ENCODE results near the gene SLX1A. TPM values are rescaled to one million over a fixed set of nuclear protein-coding genes. Genes with fewer than 3 reads are reported as not detected.

SLX1A gene
- total and polyA plus RNA-seq, 9 of the 15 experiments (the other 6 are each of a cell fraction or from before 2014, with no cell fraction given): 2.3 to 86.5 (median 11.6) TPM

GRCh38 chr16:30157214-30157613, 36.5 kb upstream of the SLX1A start:
- H3K9me3 ChIP-seq (replicated peaks; ENCODE audit: control insufficient read depth, insufficient read depth, low read depth, low read length): no peaks in the 10 kb centered on the region
- H3K27ac ChIP-seq (ENCODE audit: extremely low read depth, low read depth, low read length): no peak overlapping the region
- no peak for FAIRE-seq
- H3K4me1 ChIP-seq (replicated peaks in 1 of 2; ENCODE audit: control insufficient read depth in 2 of 2, insufficient read depth in 2 of 2, low read length in 2 of 2): peaks cover 0 to 6% of the 10 kb centered on the region in 2 experiments; a peak in 2 of 5 replicates
- H3K9me1 ChIP-seq (ENCODE audit: control insufficient read depth, insufficient read depth, low read length): no peaks in the 10 kb centered on the region
- ATAC-seq: no peak
- no peak overlapping the region for H3K4me3 ChIP-seq
- no peaks in the 10 kb centered on the region for H3K79me2 ChIP-seq (ENCODE audit: control insufficient read depth, insufficient read depth, low read length)
- DNase-seq (ENCODE audit: extremely low read depth in 1 of 4, low spot score in 3 of 4): no peak
- intact Hi-C loops (cut with micrococcal nuclease) (no loop called here), in situ Hi-C loops (cut with MboI) (no loop called here)
- 0% methylated on average over 1 of the region's 1 CpG for WGBS (ENCODE audit: insufficient coverage, low coverage, missing lambda C conversion rate)
- BruUV-seq (replicated peaks): no TSS peak
- POLR2A ChIA-PET: interaction anchor here (0.6 kb wide), 2 partner anchors 15 to 1337 kb away, joined by 3 read pairs; no protein-coding TSS in a partner anchor
- no peaks in the 10 kb centered on the region for H3K36me3 ChIP-seq (ENCODE audit: control insufficient read depth, insufficient read depth, low read length)
- no peaks in the 10 kb centered on the region for H3K27me3 ChIP-seq (ENCODE audit: control insufficient read depth in 2 of 2, insufficient read depth in 2 of 2, low read length in 2 of 2)
- H4K20me1 ChIP-seq (replicated peaks; ENCODE audit: control insufficient read depth, insufficient read depth, low read length): no peaks in the 10 kb centered on the region
- no peak overlapping the region for H3K4me2 ChIP-seq (ENCODE audit: insufficient read depth, low read length)
- CTCF ChIA-PET (ENCODE audit: low intra/inter-chr PET ratio): no interaction called here
- no peak for TF ChIP-seq E4F1 (CRISPR knock-in tag; IDR thresholded peaks at IDR 0.05; ENCODE audit: borderline replicate concordance)
- TF ChIP-seq ZNF507 (tag; conservative IDR thresholded peaks at IDR 0.05): no peak
- TF ChIP-seq ZBTB5 (IDR thresholded peaks at IDR 0.05): no peak
- no peak for TF ChIP-seq ZNF766 (CRISPR knock-in tag; conservative IDR thresholded peaks at IDR 0.05)
- TF ChIP-seq MXI1 (IDR thresholded peaks at IDR 0.05; ENCODE audit: low read depth, low read length): no peak
- TF ChIP-seq ERF (CRISPR knock-in tag; IDR thresholded peaks at IDR 0.05): no peak
- no peak for TF ChIP-seq ZNF830 (CRISPR knock-in tag; IDR thresholded peaks at IDR 0.05)
- no peak for TF ChIP-seq KHSRP (IDR thresholded peaks at IDR 0.05)
- TF ChIP-seq, protein P1, sequence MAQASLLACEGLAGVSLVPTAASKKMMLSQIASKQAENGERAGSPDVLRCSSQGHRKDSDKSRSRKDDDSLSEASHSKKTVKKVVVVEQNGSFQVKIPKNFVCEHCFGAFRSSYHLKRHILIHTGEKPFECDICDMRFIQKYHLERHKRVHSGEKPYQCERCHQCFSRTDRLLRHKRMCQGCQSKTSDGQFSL (CRISPR knock-in tag; IDR thresholded peaks at IDR 0.05): no peak
- TF ChIP-seq, protein P1 (tag; IDR thresholded peaks at IDR 0.05): no peak
- no peak for TF ChIP-seq ZKSCAN8 (CRISPR knock-in tag; IDR thresholded peaks at IDR 0.05)
- TF ChIP-seq PHB (CRISPR knock-in tag; IDR thresholded peaks at IDR 0.05): no peak
- no peak for TF ChIP-seq MCM3 (IDR thresholded peaks at IDR 0.05)
- no peak for TF ChIP-seq ZNF778 (CRISPR knock-in tag; IDR thresholded peaks at IDR 0.05)
- TF ChIP-seq, protein P2, sequence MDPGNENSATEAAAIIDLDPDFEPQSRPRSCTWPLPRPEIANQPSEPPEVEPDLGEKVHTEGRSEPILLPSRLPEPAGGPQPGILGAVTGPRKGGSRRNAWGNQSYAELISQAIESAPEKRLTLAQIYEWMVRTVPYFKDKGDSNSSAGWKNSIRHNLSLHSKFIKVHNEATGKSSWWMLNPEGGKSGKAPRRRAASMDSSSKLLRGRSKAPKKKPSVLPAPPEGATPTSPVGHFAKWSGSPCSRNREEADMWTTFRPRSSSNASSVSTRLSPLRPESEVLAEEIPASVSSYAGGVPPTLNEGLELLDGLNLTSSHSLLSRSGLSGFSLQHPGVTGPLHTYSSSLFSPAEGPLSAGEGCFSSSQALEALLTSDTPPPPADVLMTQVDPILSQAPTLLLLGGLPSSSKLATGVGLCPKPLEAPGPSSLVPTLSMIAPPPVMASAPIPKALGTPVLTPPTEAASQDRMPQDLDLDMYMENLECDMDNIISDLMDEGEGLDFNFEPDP (CRISPR knock-in tag; IDR thresholded peaks at IDR 0.05): no peak
- no peak overlapping the region for H2AFZ ChIP-seq (ENCODE audit: low read depth, low read length)
- H3K9ac ChIP-seq (ENCODE audit: insufficient read depth in 1 of 2, low read depth in 2 of 2, low read length in 2 of 2): no peak overlapping the region

Measured in K562 (cell line).